Neutrophil (primary cell): Measurements from ENCODE around the gene IFT22.
"Not testable (repeated sequence)": the region's sequence is repeated elsewhere in the genome, so short reads cannot be mapped to it uniquely, and the experiment has no call there.

Source experiments
- H3K27ac ChIP-seq: fragments of 200-600 bp; sonication (generic); 2 replicates; pipeline ENCODE4 v1.5.1; 2016; ENCODE audit warnings: mild to moderate bottlenecking, moderate library complexity
- H3K27me3 ChIP-seq: fragments of 200-600 bp; sonication (generic); 2 replicates; pipeline ENCODE4 v1.6.0; 2016; ENCODE audit warnings: mild to moderate bottlenecking
- H3K36me3 ChIP-seq: fragments of 200-600 bp; sonication (generic); 2 replicates; pipeline ENCODE4 v1.5.1; 2017
- H3K4me1 ChIP-seq, 2 experiments: fragments of 200-600 bp in 1 of 2; sonication (generic) in 1 of 2; 1 replicate in 1 of 2; 2 replicates in 1 of 2; pipeline versions ENCODE4 v1.5.1 to v1.6.1; 2013 to 2016; ENCODE audit warnings: low read depth in 1 of 2, low read length in 1 of 2, mild to moderate bottlenecking in 1 of 2, moderate library complexity in 1 of 2; ENCODE audit not compliant: control insufficient read depth in 1 of 2, insufficient read depth in 1 of 2
- H3K4me3 ChIP-seq, 2 experiments: fragments of 200-600 bp in 1 of 2; sonication (generic) in 1 of 2; 1 replicate in 1 of 2; 2 replicates in 1 of 2; pipeline ENCODE4 v1.5.1; 2013 to 2016; ENCODE audit warnings: low read depth in 1 of 2, low read length in 1 of 2, mild to moderate bottlenecking in 1 of 2, moderate library complexity in 1 of 2
- H3K9me3 ChIP-seq: fragments of 200-600 bp; sonication (generic); 2 replicates; pipeline ENCODE4 v1.5.1; 2016
- TF ChIP-seq, protein P1 (sequence below): fragments of 200-600 bp; sonication (generic); IDR thresholded peaks from 2 replicates; pipeline ENCODE4 v1.5.1; 2016; ENCODE audit warnings: antibody characterized with exemption

Gene IFT22

DNA sequence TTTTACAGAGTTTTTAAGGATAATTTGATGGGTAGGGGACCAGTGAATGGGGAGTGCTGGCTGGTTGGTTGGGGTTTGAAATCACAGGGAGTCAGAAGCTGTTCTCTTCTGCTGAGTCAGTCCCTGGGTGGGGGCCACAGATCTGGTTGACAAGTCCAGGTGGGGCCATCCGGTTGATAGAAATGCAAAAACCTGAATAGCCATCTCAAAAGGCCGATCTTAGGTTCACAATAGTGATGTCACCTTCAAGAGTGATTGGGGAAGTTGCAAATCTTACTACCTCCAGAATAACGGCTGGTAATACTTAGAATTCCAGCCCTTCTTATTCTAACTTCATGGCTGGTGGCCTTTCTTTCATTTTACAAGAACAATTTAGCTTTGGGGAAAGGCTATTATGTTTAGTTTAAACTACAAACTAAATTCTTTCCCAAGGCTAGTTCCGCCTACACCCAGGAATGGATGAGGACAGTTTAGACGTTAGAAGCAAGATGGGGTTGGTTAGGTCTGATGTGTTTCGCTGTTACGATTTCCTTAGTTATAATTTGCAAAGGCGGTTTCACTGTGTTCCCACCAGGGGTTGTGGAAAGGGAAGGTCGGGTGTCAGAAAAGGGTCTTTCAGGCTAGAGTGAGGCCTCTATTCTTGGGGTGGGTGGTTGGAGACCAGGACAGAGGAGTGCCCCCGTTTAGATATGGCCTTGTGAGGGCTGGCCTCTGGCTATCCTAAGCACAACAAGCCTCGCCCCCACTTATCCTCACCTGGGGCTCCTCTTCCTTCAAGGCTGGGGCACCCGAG is 27.4 kb downstream of the IFT22 start:
- no peaks in the 10 kb centered on the region for H3K9me3 ChIP-seq
- H3K4me3 ChIP-seq: no peak overlapping the region
- no peaks in the 10 kb centered on the region for H3K4me1 ChIP-seq
- TF ChIP-seq, protein P1, sequence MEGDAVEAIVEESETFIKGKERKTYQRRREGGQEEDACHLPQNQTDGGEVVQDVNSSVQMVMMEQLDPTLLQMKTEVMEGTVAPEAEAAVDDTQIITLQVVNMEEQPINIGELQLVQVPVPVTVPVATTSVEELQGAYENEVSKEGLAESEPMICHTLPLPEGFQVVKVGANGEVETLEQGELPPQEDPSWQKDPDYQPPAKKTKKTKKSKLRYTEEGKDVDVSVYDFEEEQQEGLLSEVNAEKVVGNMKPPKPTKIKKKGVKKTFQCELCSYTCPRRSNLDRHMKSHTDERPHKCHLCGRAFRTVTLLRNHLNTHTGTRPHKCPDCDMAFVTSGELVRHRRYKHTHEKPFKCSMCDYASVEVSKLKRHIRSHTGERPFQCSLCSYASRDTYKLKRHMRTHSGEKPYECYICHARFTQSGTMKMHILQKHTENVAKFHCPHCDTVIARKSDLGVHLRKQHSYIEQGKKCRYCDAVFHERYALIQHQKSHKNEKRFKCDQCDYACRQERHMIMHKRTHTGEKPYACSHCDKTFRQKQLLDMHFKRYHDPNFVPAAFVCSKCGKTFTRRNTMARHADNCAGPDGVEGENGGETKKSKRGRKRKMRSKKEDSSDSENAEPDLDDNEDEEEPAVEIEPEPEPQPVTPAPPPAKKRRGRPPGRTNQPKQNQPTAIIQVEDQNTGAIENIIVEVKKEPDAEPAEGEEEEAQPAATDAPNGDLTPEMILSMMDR: no peak
- H3K27me3 ChIP-seq: peaks cover 91% of the 10 kb centered on the region
- H3K36me3 ChIP-seq: no peaks in the 10 kb centered on the region
- no peak overlapping the region for H3K27ac ChIP-seq

DNA sequence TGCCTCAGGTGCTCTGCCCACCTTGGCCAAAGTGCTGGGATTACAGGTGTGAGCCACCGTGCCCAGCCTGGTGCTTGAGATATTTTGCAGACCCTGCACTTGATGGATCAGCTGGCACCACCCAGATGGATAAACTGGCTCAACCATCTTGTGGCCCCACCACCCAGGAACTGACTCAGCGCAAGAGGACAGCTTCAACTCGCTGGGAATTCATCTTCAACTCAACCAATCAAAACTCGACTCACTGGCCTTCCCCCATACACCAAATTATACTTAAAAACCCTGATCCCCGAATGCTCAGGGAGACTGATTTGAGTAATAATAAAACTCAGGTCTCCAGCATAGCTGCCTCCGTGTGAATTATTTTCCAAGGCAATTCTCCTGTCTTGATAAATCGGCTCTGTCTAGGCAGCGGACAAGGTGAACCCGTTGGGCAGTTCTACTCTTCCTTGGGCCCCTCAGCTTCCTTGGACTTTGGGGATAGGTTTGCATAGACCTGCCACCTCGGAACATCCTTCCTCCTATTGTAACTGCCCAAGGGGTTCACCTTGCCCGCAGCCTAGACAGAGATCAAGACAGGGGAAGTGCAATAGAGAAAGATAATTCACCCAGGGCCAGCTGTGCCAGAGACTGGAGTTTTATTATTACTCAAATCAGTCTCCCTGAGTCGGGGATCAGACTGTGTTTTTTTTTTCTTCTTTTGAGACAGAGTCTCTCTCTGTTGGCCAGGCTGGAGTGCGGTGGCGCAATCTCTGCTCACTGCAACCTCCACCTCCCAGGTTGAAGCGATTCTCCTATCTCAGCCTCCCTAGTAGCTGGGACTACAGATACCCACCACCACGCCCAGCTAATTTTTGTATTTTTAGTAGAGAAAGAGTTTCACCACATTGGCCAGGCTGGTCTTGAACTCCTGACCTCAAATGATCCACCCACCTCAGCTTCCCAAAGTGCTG is 28.3 kb downstream of the IFT22 start:
- not testable (repeated sequence) for H3K9me3 ChIP-seq, H3K36me3 ChIP-seq, H3K4me1 ChIP-seq, H3K27ac ChIP-seq, H3K4me3 ChIP-seq
- H3K27me3 ChIP-seq: peaks cover 87% of the 10 kb centered on the region

DNA sequence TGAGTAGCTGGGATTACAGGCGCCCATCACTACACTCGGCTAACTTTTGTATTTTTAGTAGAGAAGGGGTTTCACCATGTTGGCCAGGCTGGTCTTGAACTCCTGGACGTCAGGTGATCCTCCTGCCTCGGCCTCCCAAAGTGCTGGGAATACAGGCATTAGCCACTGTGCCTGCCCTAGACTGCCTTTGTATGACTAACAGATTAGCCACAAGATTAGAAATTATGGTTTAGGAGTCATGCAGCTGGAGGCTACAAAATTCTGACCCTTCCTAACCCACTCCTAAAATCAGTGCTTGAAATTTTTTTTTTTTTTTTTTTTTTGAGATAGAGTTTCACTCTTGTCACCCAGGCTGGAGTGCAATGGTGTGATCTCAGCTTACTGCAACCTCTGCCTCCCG is 29.0 kb downstream of the IFT22 start:
- H3K27me3 ChIP-seq: peaks cover 80% of the 10 kb centered on the region
- H3K36me3 ChIP-seq, H3K27ac ChIP-seq, H3K4me3 ChIP-seq, H3K9me3 ChIP-seq, H3K4me1 ChIP-seq: not testable (repeated sequence)

DNA sequence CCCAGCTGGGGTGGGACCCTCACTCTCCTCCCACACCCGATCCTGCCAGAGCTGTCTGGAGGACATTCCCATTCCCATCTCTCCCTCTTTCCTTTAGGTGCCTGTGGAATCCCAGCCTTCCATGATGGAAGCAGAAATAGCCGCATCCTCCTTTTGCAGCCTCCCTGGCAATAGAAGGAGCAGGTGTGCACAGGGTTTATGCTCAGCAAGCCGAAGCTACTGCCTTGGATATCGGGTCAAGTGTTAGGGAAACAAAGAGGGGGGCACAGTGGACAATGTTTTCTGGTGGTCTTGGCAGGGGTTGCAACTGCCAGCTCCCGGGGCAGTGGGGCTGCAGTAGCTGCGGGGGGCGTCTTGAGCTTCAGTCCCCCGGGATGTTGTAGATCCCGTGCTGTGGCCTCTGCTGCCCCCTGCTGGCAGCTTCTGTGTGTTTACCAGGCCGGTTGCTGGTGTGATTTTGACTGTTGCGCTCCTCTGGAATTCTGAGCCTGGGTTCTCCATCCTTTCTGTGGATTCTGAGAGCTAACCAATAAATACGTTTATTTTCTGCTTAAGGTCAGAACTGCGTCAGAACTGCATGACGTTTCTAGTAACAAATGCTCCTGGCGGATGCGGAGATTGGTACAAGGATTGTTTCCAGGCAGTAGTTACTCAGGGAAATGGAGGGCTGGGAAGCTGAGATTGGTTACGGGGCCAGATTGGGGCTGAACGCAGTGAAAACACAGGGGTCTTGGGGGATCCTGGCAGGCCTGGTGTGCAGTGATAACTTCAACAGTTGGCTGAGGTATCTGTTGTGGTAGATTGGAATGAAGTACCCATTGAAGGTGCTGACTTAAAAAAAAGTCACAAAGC is 31.2 kb downstream of the IFT22 start:
- H3K36me3 ChIP-seq, H3K9me3 ChIP-seq, H3K4me1 ChIP-seq, H3K27ac ChIP-seq, H3K4me3 ChIP-seq: not testable (repeated sequence)
- H3K27me3 ChIP-seq: peaks cover 58% of the 10 kb centered on the region
- TF ChIP-seq, protein P1: peak; percentile 62

DNA sequence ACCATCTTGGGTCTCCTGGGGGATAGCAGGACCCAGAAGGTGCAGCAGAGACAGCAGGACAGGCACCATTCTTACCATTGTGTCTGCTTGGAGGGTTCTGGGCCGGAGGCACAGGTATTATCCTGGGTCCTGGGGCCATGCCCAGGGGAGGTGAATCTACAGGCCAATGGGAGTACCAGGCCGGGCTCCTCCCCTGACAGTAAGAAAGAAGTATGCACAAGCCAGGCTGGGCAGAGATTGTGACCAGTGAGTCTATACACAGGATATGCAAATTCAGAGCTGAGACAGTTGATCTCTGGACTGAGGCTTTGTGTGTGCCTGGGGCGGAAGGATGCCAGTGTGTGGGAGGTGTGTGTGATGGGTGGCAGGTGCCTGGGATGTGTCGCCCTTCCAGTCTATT is 31.9 kb downstream of the IFT22 start:
- not testable (repeated sequence) for H3K27ac ChIP-seq, H3K9me3 ChIP-seq, H3K36me3 ChIP-seq, H3K4me3 ChIP-seq, H3K4me1 ChIP-seq
- peaks cover 51% of the 10 kb centered on the region for H3K27me3 ChIP-seq

DNA sequence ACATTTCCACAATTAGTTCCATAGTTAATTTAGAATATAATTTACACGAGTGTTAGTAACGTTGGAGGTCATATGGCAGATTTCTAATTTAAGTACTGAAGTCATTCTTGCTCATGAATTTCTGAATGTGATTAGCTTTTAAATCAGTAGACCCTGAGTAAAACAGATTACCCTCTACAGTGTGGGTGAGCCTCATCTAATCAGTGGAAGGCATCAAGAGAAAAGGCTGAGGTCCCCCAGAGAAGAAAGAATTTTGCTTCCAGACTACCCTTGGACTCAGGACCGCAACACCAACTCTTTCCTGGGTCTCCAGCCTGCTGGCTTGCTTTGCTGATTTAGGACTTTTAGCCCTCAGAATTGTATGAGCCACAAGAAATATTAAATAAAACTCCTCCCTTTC is 33.2 kb downstream of the IFT22 start:
- H3K36me3 ChIP-seq: no peaks in the 10 kb centered on the region
- no peak overlapping the region for H3K27ac ChIP-seq
- H3K9me3 ChIP-seq: no peaks in the 10 kb centered on the region
- peaks cover 4 to 6% of the 10 kb centered on the region in 2 experiments for H3K4me1 ChIP-seq
- TF ChIP-seq, protein P1: no peak
- H3K27me3 ChIP-seq: peaks cover 38% of the 10 kb centered on the region
- no peak overlapping the region for H3K4me3 ChIP-seq
